Measurements from ENCODE around the gene PLPPR1.

PLPPR1 gene

DNA sequence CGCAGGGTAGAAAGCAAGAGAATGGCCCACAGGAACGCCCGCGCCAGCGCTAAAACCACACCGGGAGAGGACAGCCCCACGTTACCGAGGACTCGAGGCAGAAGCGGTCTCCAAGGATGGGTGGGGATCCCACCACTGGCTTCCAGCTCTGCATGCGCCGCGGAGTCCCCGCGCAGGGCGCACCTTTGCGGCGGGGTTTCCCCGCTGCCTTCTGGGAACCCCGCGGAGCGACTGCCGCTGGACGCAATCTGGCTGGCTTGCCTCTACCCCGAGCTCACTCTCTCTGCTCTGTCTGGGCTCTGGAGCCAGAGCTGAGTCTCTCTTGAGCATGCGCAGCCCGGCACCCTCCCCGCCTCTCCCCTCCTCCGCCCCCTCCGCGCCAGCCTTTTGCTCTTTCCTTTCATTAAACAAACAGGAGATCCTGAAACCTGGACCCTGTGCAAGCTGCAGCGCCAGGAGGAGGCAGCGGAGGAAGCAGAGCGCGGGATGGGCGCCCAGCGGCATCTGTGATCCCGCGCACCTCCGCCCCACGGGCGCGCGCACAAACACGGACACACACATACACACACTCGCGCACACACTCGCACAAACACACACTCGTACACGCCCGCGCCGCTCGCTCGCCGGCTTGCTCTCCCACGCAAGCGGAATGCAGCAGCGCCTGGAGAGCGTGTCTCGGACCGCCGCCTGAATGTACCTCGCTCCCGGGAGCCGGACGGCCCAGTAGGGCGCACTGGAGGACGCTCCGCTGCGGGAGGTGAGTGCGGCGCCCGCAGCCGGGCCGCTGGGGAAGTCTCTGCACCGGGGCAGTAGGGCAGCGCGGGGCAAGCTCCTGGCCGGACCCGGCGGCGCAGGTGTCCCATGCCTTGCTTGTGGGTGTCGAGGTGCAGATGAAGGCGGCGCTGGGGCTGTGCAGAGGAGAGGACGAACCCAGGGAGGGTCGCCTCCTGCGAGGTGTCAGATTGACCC is at the start of gene PLPPR1:
Gene PLPPR1, plus strand, starts transcription at position 382 of the 969 bp plus-strand sequence.
- Histone ChIP-seq H3K4me3 (replicated peaks; ENCODE audit: low read depth, low read length) (no peak within 1 kb of the TSS), H3K36me3 (ENCODE audit: control insufficient read depth, insufficient read depth, low read length) (no peaks in the 10 kb centered on the region)
- TF ChIP-seq, protein P1, sequence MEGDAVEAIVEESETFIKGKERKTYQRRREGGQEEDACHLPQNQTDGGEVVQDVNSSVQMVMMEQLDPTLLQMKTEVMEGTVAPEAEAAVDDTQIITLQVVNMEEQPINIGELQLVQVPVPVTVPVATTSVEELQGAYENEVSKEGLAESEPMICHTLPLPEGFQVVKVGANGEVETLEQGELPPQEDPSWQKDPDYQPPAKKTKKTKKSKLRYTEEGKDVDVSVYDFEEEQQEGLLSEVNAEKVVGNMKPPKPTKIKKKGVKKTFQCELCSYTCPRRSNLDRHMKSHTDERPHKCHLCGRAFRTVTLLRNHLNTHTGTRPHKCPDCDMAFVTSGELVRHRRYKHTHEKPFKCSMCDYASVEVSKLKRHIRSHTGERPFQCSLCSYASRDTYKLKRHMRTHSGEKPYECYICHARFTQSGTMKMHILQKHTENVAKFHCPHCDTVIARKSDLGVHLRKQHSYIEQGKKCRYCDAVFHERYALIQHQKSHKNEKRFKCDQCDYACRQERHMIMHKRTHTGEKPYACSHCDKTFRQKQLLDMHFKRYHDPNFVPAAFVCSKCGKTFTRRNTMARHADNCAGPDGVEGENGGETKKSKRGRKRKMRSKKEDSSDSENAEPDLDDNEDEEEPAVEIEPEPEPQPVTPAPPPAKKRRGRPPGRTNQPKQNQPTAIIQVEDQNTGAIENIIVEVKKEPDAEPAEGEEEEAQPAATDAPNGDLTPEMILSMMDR (IDR thresholded peaks at IDR 0.05; ENCODE audit: insufficient read depth, low read length, poor library complexity, severe bottlenecking) = no peak

DNA sequence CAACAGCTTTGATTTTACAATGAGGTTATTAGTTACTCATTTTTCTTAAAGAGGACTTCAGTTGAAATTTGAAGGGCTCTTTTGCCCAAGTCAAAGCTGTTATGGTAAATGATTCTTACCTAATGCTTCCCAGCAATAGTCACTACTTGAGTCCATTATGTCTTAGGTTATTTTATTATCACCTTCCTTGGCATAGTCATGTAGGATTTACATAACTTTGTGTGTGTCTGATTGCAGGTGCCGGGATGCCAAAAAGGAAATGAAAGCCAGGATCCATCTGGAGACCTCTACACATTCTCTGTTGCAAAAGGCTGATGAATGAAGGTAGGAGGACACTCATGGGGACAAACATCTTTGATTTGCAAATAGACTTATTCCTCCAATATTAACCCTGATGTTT is 38.8 kb upstream of the PLPPR1 start:
- H3K36me3 ChIP-seq (ENCODE audit: control insufficient read depth, insufficient read depth, low read length) = no peaks in the 10 kb centered on the region
- DNase-seq (ENCODE audit: extremely low read depth, insufficient read length) = no peak
- TF ChIP-seq, protein P1 (IDR thresholded peaks at IDR 0.05; ENCODE audit: insufficient read depth, low read length, poor library complexity, severe bottlenecking) = no peak

More for the DNA sequence above, at the start of gene PLPPR1:
- H3K27me3 ChIP-seq (replicated peaks; ENCODE audit: control insufficient read depth, insufficient read depth, low read length) = peaks cover 1% of the 10 kb centered on the region; the same call in 1 of the 2 replicates
- peak; percentile 9 for DNase-seq (ENCODE audit: extremely low read depth, insufficient read length)

DNA sequence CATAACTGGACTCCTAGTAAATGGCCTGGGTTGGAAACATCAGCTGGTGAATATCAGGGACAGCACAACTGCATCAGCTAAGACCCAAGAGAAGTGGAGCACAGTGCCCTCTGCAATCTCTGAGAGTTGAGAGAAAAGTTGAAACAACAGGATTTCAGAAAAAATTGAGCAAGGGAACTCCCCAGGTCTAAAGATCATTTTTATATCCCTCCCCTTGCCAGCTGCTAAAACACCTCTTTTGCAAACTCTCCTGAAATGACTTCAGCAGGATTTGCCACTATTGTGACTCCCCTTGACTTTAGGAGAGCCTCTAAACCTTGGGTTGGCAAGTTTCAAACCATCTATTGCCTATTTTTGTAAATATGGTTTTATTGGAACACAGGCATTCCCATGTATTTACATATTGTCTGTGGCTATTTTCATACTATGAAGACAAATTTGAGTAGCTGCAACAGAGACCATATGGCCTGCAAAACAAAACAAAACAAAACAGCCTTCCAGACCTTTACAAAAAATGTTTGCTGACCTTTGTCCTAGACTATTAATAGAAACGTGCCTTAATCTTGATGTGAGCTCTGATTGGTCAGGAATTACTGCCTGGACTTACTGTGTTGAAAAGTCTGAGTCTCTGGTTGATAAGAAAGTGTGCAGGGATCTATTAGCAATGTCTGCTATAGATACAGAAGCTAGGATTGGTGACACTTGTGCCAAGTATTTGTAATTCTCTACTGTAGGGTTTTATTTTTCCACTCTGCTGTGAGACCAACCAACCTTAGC is 37.7 kb upstream of the PLPPR1 start:
- DNase-seq (ENCODE audit: extremely low read depth, insufficient read length) = no peak
- Histone ChIP-seq H3K4me3 (replicated peaks; ENCODE audit: low read depth, low read length) (no peak overlapping the region), H3K36me3 (ENCODE audit: control insufficient read depth, insufficient read depth, low read length) (no peaks in the 10 kb centered on the region), H3K27me3 (replicated peaks; ENCODE audit: control insufficient read depth, insufficient read depth, low read length) (no peaks in the 10 kb centered on the region)
- TF ChIP-seq, protein P1 (IDR thresholded peaks at IDR 0.05; ENCODE audit: insufficient read depth, low read length, poor library complexity, severe bottlenecking) = no peak

More for the DNA sequence above, 38.8 kb upstream of the PLPPR1 start:
- Histone ChIP-seq H3K4me3 (replicated peaks; ENCODE audit: low read depth, low read length) (no peak overlapping the region), H3K27me3 (replicated peaks; ENCODE audit: control insufficient read depth, insufficient read depth, low read length) (no peaks in the 10 kb centered on the region)

DNA sequence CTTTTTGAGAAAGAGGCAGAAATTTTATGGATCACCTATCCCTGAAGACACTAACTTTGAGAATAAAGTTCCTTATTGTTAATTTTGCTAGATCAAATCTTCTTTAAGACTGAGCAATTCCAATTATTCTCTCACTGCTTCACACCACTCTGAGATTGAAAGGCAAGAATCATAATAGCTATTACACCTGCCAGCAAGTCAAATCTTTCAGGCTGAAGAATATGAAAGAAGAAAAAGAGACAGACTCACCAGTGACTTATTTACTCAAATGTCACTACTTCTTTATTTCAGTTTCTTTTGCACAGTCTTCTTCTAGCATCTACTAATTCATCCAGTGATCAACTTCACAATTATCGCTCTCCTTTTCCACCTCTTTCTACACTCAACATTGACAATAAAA is 35.9 kb upstream of the PLPPR1 start:
- no peaks in the 10 kb centered on the region for H3K36me3 ChIP-seq (ENCODE audit: control insufficient read depth, insufficient read depth, low read length)
- TF ChIP-seq, protein P1 (IDR thresholded peaks at IDR 0.05; ENCODE audit: insufficient read depth, low read length, poor library complexity, severe bottlenecking) = no peak
- no peaks in the 10 kb centered on the region for H3K27me3 ChIP-seq (replicated peaks; ENCODE audit: control insufficient read depth, insufficient read depth, low read length)
- H3K4me3 ChIP-seq (replicated peaks; ENCODE audit: low read depth, low read length) = no peak overlapping the region
- DNase-seq (ENCODE audit: extremely low read depth, insufficient read length) = no peak

DNA sequence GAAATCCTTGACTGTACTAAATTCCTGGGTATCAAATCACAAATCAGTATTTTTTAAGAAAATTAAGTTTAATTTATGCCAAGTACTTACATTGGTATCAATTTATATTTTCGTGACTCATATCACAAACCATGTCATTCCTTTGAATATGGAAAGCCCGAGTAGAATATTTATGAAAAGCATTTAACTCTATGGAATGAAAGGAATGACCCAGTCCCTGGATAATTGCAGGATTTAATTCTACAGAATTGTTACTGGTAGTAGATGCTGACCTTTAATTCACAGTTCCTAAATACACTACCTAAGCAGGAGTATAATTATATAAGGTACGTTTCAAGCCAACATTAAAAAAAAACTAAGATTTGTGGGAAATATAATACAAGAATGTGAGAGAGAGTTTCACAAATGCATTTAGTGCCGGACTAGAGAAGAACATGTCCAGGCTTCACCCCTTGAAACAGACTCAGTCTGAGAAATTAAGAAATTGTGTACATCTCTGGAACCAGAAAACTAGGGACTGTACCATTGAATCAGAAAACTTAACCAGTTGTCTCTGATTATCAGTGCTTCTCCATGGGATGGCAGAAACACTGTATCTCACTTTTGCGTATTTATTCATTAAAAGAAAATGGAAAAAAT is 28.5 kb upstream of the PLPPR1 start:
- Histone ChIP-seq H3K27me3 (replicated peaks; ENCODE audit: control insufficient read depth, insufficient read depth, low read length) (no peaks in the 10 kb centered on the region), H3K36me3 (ENCODE audit: control insufficient read depth, insufficient read depth, low read length) (no peaks in the 10 kb centered on the region), H3K4me3 (replicated peaks; ENCODE audit: low read depth, low read length) (no peak overlapping the region)
- DNase-seq (ENCODE audit: extremely low read depth, insufficient read length) = no peak
- TF ChIP-seq, protein P1 (IDR thresholded peaks at IDR 0.05; ENCODE audit: insufficient read depth, low read length, poor library complexity, severe bottlenecking) = no peak
